H9 (cell line): ENCODE results near the gene EPSTI1. TPM values are rescaled to one million over a fixed set of nuclear protein-coding genes. Genes with fewer than 3 reads are reported as not detected.

Source experiments
- DNase-seq: peaks from one replicate; pipeline ENCODE4 v3.0.0-alpha.2; 2017
- H2AFZ ChIP-seq: one replicate; pipeline ENCODE4 v1.6.1; 2013; ENCODE audit warnings: mild to moderate bottlenecking, low read length, control low read depth, moderate library complexity
- H2AK5ac ChIP-seq: 2 replicates; pipeline ENCODE4 v1.6.1; 2013; ENCODE audit warnings: low read length, control low read depth, mixed read lengths; ENCODE audit not compliant: insufficient read length
- H2BK120ac ChIP-seq: one replicate; pipeline ENCODE4 v1.6.1; 2013; ENCODE audit warnings: low read depth, mild to moderate bottlenecking, low read length, control low read depth, inconsistent platforms; ENCODE audit not compliant: poor library complexity, severe bottlenecking
- H2BK12ac ChIP-seq: 2 replicates; pipeline ENCODE4 v1.6.1; 2013; ENCODE audit warnings: low read length, control low read depth, mixed read lengths, low read depth; ENCODE audit not compliant: insufficient read length
- H2BK15ac ChIP-seq: 2 replicates; pipeline ENCODE4 v1.6.1; 2013; ENCODE audit warnings: low read depth, low read length, control low read depth
- H2BK20ac ChIP-seq: one replicate; pipeline ENCODE4 v1.6.1; 2013; ENCODE audit warnings: low read depth, mild to moderate bottlenecking, low read length, control low read depth, inconsistent platforms; ENCODE audit not compliant: poor library complexity, severe bottlenecking
- H2BK5ac ChIP-seq: 2 replicates; pipeline ENCODE4 v1.6.1; 2013; ENCODE audit warnings: low read length, control low read depth, mixed read lengths; ENCODE audit not compliant: insufficient read length
- H3K14ac ChIP-seq: 2 replicates; pipeline ENCODE4 v1.6.1; 2013; ENCODE audit warnings: low read length, control low read depth; ENCODE audit not compliant: insufficient read depth
- H3K18ac ChIP-seq: 2 replicates; pipeline ENCODE4 v1.6.1; 2013; ENCODE audit warnings: low read depth, mild to moderate bottlenecking, mixed read lengths, low read length, control low read depth; ENCODE audit not compliant: insufficient read length
- H3K23ac ChIP-seq: 2 replicates; pipeline ENCODE4 v1.6.1; 2013; ENCODE audit warnings: low read length, control low read depth, mixed read lengths, low read depth; ENCODE audit not compliant: insufficient read length
- H3K23me2 ChIP-seq: 2 replicates; pipeline ENCODE4 v1.6.1; 2013; ENCODE audit warnings: low read depth, mild to moderate bottlenecking, mixed read lengths, low read length, control low read depth; ENCODE audit not compliant: insufficient read length, poor library complexity, severe bottlenecking
- H3K27ac ChIP-seq: 2 replicates; pipeline ENCODE4 v1.5.1; 2013; ENCODE audit warnings: low read length, control low read depth, mixed read lengths, low read depth; ENCODE audit not compliant: insufficient read length
- H3K27me3 ChIP-seq: 2 replicates; pipeline ENCODE4 v1.6.1; 2013; ENCODE audit warnings: low read length, control low read depth, inconsistent platforms; ENCODE audit not compliant: insufficient read depth
- H3K4ac ChIP-seq: 2 replicates; pipeline ENCODE4 v1.6.1; 2013; ENCODE audit warnings: low read depth, mild to moderate bottlenecking, control low read depth, inconsistent platforms, low read length, moderate library complexity
- H3K4me1 ChIP-seq: 2 replicates; pipeline ENCODE4 v1.6.1; 2013; ENCODE audit warnings: low read length, control low read depth, inconsistent platforms; ENCODE audit not compliant: insufficient read depth
- H3K4me2 ChIP-seq: 2 replicates; pipeline ENCODE4 v1.6.1; 2013; ENCODE audit warnings: low read length, control low read depth, mixed read lengths; ENCODE audit not compliant: insufficient read length, insufficient read depth
- H3K56ac ChIP-seq: 2 replicates; pipeline ENCODE4 v1.6.1; 2013; ENCODE audit warnings: low read depth, mild to moderate bottlenecking, mixed read lengths, low read length, control low read depth; ENCODE audit not compliant: insufficient read length
- H3K79me1 ChIP-seq: 2 replicates; pipeline ENCODE4 v1.6.1; 2013; ENCODE audit warnings: low read depth, mild to moderate bottlenecking, moderate library complexity, low read length, control low read depth, inconsistent platforms; ENCODE audit not compliant: insufficient read depth, poor library complexity, severe bottlenecking
- H3K79me2 ChIP-seq: 2 replicates; pipeline ENCODE4 v1.6.1; 2013; ENCODE audit warnings: low read length, control low read depth, inconsistent platforms; ENCODE audit not compliant: insufficient read depth
- H3K9ac ChIP-seq: 2 replicates; pipeline ENCODE4 v1.6.1; 2013; ENCODE audit warnings: low read length, control low read depth, mixed read lengths; ENCODE audit not compliant: insufficient read length; ENCODE audit errors: extremely low read depth
- H3K9me3 ChIP-seq: one replicate; pipeline ENCODE4 v1.6.1; 2013; ENCODE audit warnings: low read depth, low read length, inconsistent platforms; ENCODE audit not compliant: control insufficient read depth
- H3T11ph ChIP-seq: one replicate; pipeline ENCODE4 v1.6.1; 2013; ENCODE audit warnings: mild to moderate bottlenecking, low read length, control low read depth, inconsistent platforms
- H4K20me1 ChIP-seq: one replicate; pipeline ENCODE4 v1.6.1; 2013; ENCODE audit not compliant: control insufficient read depth, insufficient read length, insufficient read depth
- H4K5ac ChIP-seq: 2 replicates; pipeline ENCODE4 v1.6.1; 2013; ENCODE audit warnings: low read depth, mild to moderate bottlenecking, mixed read lengths, low read length, control low read depth; ENCODE audit not compliant: insufficient read length
- H4K8ac ChIP-seq: replicated peaks from 2 replicates; pipeline ENCODE4 v1.6.1; 2013; ENCODE audit warnings: low read length, control low read depth, mixed read lengths, low read depth; ENCODE audit not compliant: insufficient read length
- H4K91ac ChIP-seq: 2 replicates; pipeline ENCODE4 v1.6.1; 2013; ENCODE audit warnings: low read depth, mild to moderate bottlenecking, moderate library complexity, mixed read lengths, low read length, control low read depth; ENCODE audit not compliant: insufficient read length
- H3K27ac Mint-ChIP-seq, 3 experiments: 2 replicates in 2 of 3; 3 replicates in 1 of 3; pipeline ENCODE4 v1.8.0; 2020 to 2021; ENCODE audit warnings: mixed read lengths in 3 of 3, mild to moderate bottlenecking in 1 of 3, moderate library complexity in 1 of 3
- H3K27me3 Mint-ChIP-seq: 2 replicates; pipeline ENCODE4 v1.8.0; 2021; ENCODE audit warnings: low read depth, mild to moderate bottlenecking, moderate library complexity, mixed read lengths
- H3K36me3 Mint-ChIP-seq, 3 experiments: 2 replicates in 2 of 3; 3 replicates in 1 of 3; pipeline ENCODE4 v1.8.0; 2020 to 2021; ENCODE audit warnings: low read depth in 3 of 3, mixed read lengths in 3 of 3; ENCODE audit not compliant: insufficient read depth in 1 of 3
- H3K4me1 Mint-ChIP-seq, 2 experiments: 2 replicates each; pipeline ENCODE4 v1.8.0; 2020; ENCODE audit warnings: mixed read lengths in 2 of 2
- H3K4me3 Mint-ChIP-seq, 2 experiments: 2 replicates in 1 of 2; 3 replicates in 1 of 2; pipeline ENCODE4 v1.8.0; 2020 to 2021; ENCODE audit warnings: mild to moderate bottlenecking in 2 of 2, mixed read lengths in 2 of 2, moderate library complexity in 1 of 2
- H3K9me3 Mint-ChIP-seq, 2 experiments: 2 replicates in 1 of 2; 3 replicates in 1 of 2; pipeline ENCODE4 v1.8.0; 2020; ENCODE audit warnings: mild to moderate bottlenecking in 2 of 2, mixed read lengths in 2 of 2, moderate library complexity in 1 of 2
- WGBS: extraction: QIAGEN DNeasy Blood & Tissue Kit; methylation state at CpG from one replicate; pipeline ENCODE4 v1.1.7; 2013; ENCODE audit warnings: missing lambda C conversion rate, low lambda C conversion rate, mixed read lengths; ENCODE audit not compliant: insufficient read length; ENCODE audit errors: extremely low coverage; 5-methylcytosine and 5-hydroxymethylcytosine counted together
- total RNA-seq: library from RNA; stranded (reverse); gene quantifications from 2 replicates; pipeline ENCODE4 v1.2.1, GENCODE V29; 2021
- TF ChIP-seq, protein P1 (sequence below): fragments of 200-600 bp; sonication (generic); conservative IDR thresholded peaks from 3 replicates; pipeline ENCODE4 v1.8.0; 2021; ENCODE audit warnings: antibody characterized with exemption, mild to moderate bottlenecking

EPSTI1 gene
- total RNA-seq, 1 experiment from 2014 or later = 0.70 TPM

DNA sequence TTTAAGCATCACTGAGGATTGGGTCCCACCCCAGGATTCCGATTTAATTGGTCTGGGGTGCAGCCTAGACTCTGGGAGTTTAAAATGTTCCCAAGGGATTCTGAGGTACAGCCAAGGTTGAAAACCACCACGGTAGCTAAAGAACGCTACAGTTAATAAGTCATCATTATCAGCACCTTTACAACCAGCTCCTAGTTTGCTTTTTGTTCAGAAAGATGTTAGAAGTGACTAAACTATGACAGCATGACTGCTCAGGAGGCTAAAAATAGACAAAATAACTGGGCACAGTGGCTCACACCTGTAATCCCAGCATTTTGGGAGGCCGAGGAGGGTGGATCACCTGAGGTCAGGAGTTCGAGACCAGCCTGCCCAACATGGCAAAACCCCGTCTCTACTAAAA lies 11.7 kb upstream of the EPSTI1 start:
- H2AK5ac ChIP-seq = no peak overlapping the region
- no peaks in the 10 kb centered on the region for H3K27me3 ChIP-seq
- no peak overlapping the region for H2BK120ac ChIP-seq
- no CpG with 5 or more reads among the region's 6 CpGs for whole genome bisulfite sequencing
- H3K36me3 Mint-ChIP-seq = no peaks in the 10 kb centered on the region
- no peak overlapping the region for H3K14ac ChIP-seq
- no peak overlapping the region for H3T11ph ChIP-seq
- H3K27ac ChIP-seq = no peak overlapping the region
- no peak overlapping the region for H3K18ac ChIP-seq
- no peaks in the 10 kb centered on the region for H4K20me1 ChIP-seq
- H3K4me1 ChIP-seq = no peaks in the 10 kb centered on the region
- no peak overlapping the region for H2AFZ ChIP-seq
- no peaks in the 10 kb centered on the region for H3K9me3 Mint-ChIP-seq
- no peaks in the 10 kb centered on the region for H3K23me2 ChIP-seq
- H3K23ac ChIP-seq = no peak overlapping the region
- H3K9me3 ChIP-seq = no peaks in the 10 kb centered on the region
- H2BK15ac ChIP-seq = no peak overlapping the region
- no peaks in the 10 kb centered on the region for H3K27me3 Mint-ChIP-seq
- H3K79me1 ChIP-seq = no peaks in the 10 kb centered on the region
- H2BK12ac ChIP-seq = no peak overlapping the region
- peaks cover 16 to 20% of the 10 kb centered on the region in 2 experiments for H3K4me1 Mint-ChIP-seq
- no peak overlapping the region for H4K91ac ChIP-seq
- no peaks in the 10 kb centered on the region for H3K79me2 ChIP-seq
- H4K8ac ChIP-seq = no peak overlapping the region
- H2BK5ac ChIP-seq = no peak overlapping the region
- no peak overlapping the region; a peak in 1 of 7 replicates for H3K27ac Mint-ChIP-seq
- no peak for DNase-seq
- no peak overlapping the region for H3K9ac ChIP-seq
- TF ChIP-seq, protein P1, sequence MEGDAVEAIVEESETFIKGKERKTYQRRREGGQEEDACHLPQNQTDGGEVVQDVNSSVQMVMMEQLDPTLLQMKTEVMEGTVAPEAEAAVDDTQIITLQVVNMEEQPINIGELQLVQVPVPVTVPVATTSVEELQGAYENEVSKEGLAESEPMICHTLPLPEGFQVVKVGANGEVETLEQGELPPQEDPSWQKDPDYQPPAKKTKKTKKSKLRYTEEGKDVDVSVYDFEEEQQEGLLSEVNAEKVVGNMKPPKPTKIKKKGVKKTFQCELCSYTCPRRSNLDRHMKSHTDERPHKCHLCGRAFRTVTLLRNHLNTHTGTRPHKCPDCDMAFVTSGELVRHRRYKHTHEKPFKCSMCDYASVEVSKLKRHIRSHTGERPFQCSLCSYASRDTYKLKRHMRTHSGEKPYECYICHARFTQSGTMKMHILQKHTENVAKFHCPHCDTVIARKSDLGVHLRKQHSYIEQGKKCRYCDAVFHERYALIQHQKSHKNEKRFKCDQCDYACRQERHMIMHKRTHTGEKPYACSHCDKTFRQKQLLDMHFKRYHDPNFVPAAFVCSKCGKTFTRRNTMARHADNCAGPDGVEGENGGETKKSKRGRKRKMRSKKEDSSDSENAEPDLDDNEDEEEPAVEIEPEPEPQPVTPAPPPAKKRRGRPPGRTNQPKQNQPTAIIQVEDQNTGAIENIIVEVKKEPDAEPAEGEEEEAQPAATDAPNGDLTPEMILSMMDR = no peak
- H3K4me3 Mint-ChIP-seq = no peak overlapping the region
- no peak overlapping the region for H2BK20ac ChIP-seq
- no peak overlapping the region for H3K4me2 ChIP-seq
- H3K4ac ChIP-seq = no peak overlapping the region
- no peak overlapping the region for H3K56ac ChIP-seq
- no peak overlapping the region for H4K5ac ChIP-seq
